SK-N-MC (cell line): ENCODE results near the gene PGAP2.

Source experiments
- EZH2 ChIP-seq: fragments of 200-600 bp; sonication (generic); IDR thresholded peaks from one replicate; pipeline ENCODE4 v1.6.1; 2017; ENCODE audit warnings: antibody characterized with exemption
- FOXP2 ChIP-seq: optimal IDR thresholded peaks from 2 replicates; pipeline ENCODE3; 2011; ENCODE audit warnings: mild to moderate bottlenecking, moderate library complexity; ENCODE audit not compliant: insufficient read depth; ENCODE audit errors: extremely low read length, control extremely low read depth
- POLR2AphosphoS5 ChIP-seq: IDR thresholded peaks from 2 replicates; pipeline ENCODE4 v1.6.1; 2012; ENCODE audit warnings: mild to moderate bottlenecking, low read depth, low read length, borderline replicate concordance

DNA sequence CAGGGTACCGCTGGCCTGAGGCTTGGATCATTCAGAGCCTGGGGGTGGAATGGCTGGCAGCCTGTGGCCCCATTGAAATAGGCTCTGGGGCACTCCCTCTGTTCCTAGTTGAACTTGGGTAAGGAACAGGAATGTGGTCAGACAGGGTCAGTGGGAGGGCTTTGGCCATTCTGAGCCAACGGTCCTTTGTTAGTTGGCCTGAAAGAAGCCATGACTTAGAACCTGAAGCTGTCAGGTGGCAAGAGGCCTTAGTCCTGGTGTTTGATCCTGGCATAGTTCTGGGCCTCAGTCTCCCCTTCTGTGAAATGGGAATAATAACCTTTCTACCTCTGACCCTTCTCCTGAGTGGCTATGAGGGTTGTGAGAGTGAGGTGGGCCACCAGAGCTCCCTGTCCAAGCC is 8.3 kb downstream of the PGAP2 start:
- no peak for TF ChIP-seq EZH2
- no peak for TF ChIP-seq POLR2AphosphoS5
- TF ChIP-seq FOXP2, result no peak
